Measurements from ENCODE around the gene NUBPL.

NUBPL gene

DNA sequence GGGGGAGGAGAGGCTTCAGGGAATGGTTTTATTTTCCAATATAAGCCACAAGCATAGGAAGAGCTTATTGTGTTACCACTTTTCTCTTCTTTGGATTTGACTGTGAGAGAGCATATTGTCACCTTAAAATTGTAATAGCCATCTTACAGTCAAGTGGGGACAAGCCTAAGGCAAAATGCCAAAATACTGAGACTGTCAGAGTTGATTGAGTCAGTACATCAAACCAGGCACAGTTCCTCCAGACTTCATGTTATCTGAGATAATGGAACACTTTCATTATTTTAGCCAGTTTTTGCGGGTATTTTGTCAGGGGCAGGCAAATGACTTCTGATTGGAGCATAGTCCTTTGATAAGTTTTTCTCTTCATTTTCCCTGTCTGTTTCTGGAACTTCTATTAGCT is 19.5 kb upstream of the NUBPL start:
- H3F3A ChIP-seq (ENCODE audit: control insufficient read depth, insufficient read depth), result no peaks in the 10 kb centered on the region
- no peaks in the 10 kb centered on the region for H4K20me1 ChIP-seq (ENCODE audit: control insufficient read depth, insufficient read depth, low read depth, low read length)
- no peaks in the 10 kb centered on the region for H3K79me2 ChIP-seq (ENCODE audit: control insufficient read depth, low read length)
- H3K9me3 ChIP-seq (ENCODE audit: control insufficient read depth, insufficient read depth, low read length), result no peaks in the 10 kb centered on the region
- TF ChIP-seq, protein P1, sequence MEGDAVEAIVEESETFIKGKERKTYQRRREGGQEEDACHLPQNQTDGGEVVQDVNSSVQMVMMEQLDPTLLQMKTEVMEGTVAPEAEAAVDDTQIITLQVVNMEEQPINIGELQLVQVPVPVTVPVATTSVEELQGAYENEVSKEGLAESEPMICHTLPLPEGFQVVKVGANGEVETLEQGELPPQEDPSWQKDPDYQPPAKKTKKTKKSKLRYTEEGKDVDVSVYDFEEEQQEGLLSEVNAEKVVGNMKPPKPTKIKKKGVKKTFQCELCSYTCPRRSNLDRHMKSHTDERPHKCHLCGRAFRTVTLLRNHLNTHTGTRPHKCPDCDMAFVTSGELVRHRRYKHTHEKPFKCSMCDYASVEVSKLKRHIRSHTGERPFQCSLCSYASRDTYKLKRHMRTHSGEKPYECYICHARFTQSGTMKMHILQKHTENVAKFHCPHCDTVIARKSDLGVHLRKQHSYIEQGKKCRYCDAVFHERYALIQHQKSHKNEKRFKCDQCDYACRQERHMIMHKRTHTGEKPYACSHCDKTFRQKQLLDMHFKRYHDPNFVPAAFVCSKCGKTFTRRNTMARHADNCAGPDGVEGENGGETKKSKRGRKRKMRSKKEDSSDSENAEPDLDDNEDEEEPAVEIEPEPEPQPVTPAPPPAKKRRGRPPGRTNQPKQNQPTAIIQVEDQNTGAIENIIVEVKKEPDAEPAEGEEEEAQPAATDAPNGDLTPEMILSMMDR (IDR thresholded peaks at IDR 0.05; ENCODE audit: low read depth, low read length, poor library complexity, severe bottlenecking), result no peak
- no peak for TF ChIP-seq EZH2phosphoT487 (IDR thresholded peaks at IDR 0.05; ENCODE audit: borderline replicate concordance, low read length)
- H3K4me1 ChIP-seq (ENCODE audit: control insufficient read depth, low read length), result no peaks in the 10 kb centered on the region
- no peak overlapping the region for H3K27ac ChIP-seq (ENCODE audit: low read depth, low read length)
- no peaks in the 10 kb centered on the region for H3K9me2 ChIP-seq (replicated peaks; ENCODE audit: control insufficient read depth, low read length)
- H3K36me3 ChIP-seq (ENCODE audit: control insufficient read depth, low read length), result no peaks in the 10 kb centered on the region
- no peaks in the 10 kb centered on the region for H3K27me3 ChIP-seq (ENCODE audit: control insufficient read depth, low read length)
- H3K4me3 ChIP-seq (ENCODE audit: low read length), result no peak overlapping the region
- no peak overlapping the region for H3K4me2 ChIP-seq (ENCODE audit: low read length)

DNA sequence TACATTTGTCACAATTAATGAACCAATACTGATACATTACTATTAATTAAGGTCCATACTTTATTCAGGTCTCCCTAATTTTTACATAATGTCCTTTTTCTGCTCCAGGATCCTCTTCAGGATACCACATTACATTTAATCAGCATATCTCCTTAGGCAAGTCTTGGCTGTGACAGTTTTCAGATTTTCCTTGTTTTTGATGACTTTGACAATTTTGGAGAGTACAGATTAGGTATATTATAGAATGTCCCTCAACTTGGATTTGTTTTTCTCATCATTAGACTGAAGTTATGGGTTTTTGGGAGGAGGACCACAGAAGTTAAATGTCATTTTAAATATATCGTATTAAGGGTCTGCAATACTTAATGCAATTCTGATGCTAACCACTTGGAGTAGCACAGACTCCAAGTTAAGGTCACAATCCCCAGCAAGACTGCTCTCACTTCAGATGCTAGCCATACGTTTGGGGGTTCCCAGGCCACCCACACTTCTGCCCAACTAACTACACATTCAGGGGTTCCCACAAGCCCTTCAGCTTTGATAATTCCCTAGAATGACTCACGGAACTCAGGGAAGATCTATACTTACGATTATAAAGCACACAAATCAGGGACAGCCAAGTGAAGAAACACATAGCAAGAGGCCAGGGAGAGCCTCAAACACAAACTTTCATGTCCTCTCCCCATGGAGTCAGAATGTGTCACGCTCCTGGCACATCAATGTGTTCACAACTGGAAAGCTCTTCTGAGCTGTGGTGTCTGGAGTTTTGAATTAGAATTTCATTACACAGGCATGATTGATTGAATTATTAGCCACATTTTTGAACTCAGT is 17.0 kb upstream of the NUBPL start:
- no peak overlapping the region for H3K4me2 ChIP-seq (ENCODE audit: low read length)
- no peaks in the 10 kb centered on the region for H3K36me3 ChIP-seq (ENCODE audit: control insufficient read depth, low read length)
- no peak overlapping the region for H3K27ac ChIP-seq (ENCODE audit: low read depth, low read length)

DNA sequence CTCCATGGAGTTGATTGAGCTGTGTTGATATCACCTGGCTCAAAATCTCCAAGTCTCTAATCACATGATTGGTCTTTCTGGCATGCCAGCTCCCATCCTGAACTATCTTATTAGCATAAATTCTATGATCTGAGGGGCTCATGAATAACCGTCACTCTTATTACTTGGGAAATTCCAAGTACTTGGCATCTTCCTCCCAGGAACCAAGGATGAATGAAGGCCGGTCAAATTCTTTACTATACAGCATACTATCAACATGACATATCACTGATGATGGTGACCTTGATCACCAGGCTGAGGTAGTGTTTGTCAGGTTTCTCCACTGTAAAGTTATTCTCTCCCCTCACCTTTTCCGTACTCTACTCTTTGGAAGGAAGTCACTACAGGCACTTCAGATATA is 16.4 kb upstream of the NUBPL start:
- no peak for TF ChIP-seq EZH2phosphoT487 (IDR thresholded peaks at IDR 0.05; ENCODE audit: borderline replicate concordance, low read length)
- TF ChIP-seq, protein P1 (IDR thresholded peaks at IDR 0.05; ENCODE audit: low read depth, low read length, poor library complexity, severe bottlenecking), result no peak
- H3K27me3 ChIP-seq (ENCODE audit: control insufficient read depth, low read length), result no peaks in the 10 kb centered on the region
- no peaks in the 10 kb centered on the region for H3K36me3 ChIP-seq (ENCODE audit: control insufficient read depth, low read length)
- no peaks in the 10 kb centered on the region for H3K9me2 ChIP-seq (replicated peaks; ENCODE audit: control insufficient read depth, low read length)
- H3K4me1 ChIP-seq (ENCODE audit: control insufficient read depth, low read length), result no peaks in the 10 kb centered on the region
- H3K79me2 ChIP-seq (ENCODE audit: control insufficient read depth, low read length), result no peaks in the 10 kb centered on the region
- H3K27ac ChIP-seq (ENCODE audit: low read depth, low read length), result no peak overlapping the region
- no peaks in the 10 kb centered on the region for H4K20me1 ChIP-seq (ENCODE audit: control insufficient read depth, insufficient read depth, low read depth, low read length)
- H3K4me2 ChIP-seq (ENCODE audit: low read length), result no peak overlapping the region
- no peaks in the 10 kb centered on the region for H3K9me3 ChIP-seq (ENCODE audit: control insufficient read depth, insufficient read depth, low read length)
- no peak overlapping the region for H3K4me3 ChIP-seq (ENCODE audit: low read length)
- H3F3A ChIP-seq (ENCODE audit: control insufficient read depth, insufficient read depth), result no peaks in the 10 kb centered on the region

More for the DNA sequence above, 17.0 kb upstream of the NUBPL start:
- H3K4me3 ChIP-seq (ENCODE audit: low read length), result no peak overlapping the region
- TF ChIP-seq EZH2phosphoT487 (IDR thresholded peaks at IDR 0.05; ENCODE audit: borderline replicate concordance, low read length), result no peak
- TF ChIP-seq, protein P1 (IDR thresholded peaks at IDR 0.05; ENCODE audit: low read depth, low read length, poor library complexity, severe bottlenecking), result peak; percentile 60
- no peaks in the 10 kb centered on the region for H3K79me2 ChIP-seq (ENCODE audit: control insufficient read depth, low read length)
- H3K4me1 ChIP-seq (ENCODE audit: control insufficient read depth, low read length), result no peaks in the 10 kb centered on the region
- no peaks in the 10 kb centered on the region for H3K27me3 ChIP-seq (ENCODE audit: control insufficient read depth, low read length)
- H3K9me3 ChIP-seq (ENCODE audit: control insufficient read depth, insufficient read depth, low read length), result no peaks in the 10 kb centered on the region
- H3K9me2 ChIP-seq (replicated peaks; ENCODE audit: control insufficient read depth, low read length), result no peaks in the 10 kb centered on the region
- no peaks in the 10 kb centered on the region for H4K20me1 ChIP-seq (ENCODE audit: control insufficient read depth, insufficient read depth, low read depth, low read length)
- H3F3A ChIP-seq (ENCODE audit: control insufficient read depth, insufficient read depth), result no peaks in the 10 kb centered on the region

All from DOHH2 (cell line).